ENCODE measurements around the gene SYNPR.

The SYNPR gene

GRCh38 chr3:63538919-63539318 is 260.8 kb downstream of the SYNPR start:
- ChIA-PET CTCF (no interaction called here), POLR2A (ENCODE audit: low non-redundant PET) (no interaction called here)
- TF ChIP-seq CTCF (conservative IDR thresholded peaks at IDR 0.05; ENCODE audit: low read depth), result no peak
- DNase-seq (ENCODE audit: low spot score), result no peak
- no peak overlapping the region for H3K27ac ChIP-seq

GRCh38 chr3:63555767-63556166 is 277.7 kb downstream of the SYNPR start:
- DNase-seq (ENCODE audit: low spot score), result no peak
- no peak overlapping the region for H3K27ac ChIP-seq
- TF ChIP-seq CTCF (conservative IDR thresholded peaks at IDR 0.05; ENCODE audit: low read depth), result no peak
- POLR2A ChIA-PET (ENCODE audit: low non-redundant PET), result no interaction called here
- CTCF ChIA-PET, result no interaction called here

- no peak overlapping the region for H3K27ac ChIP-seq
- POLR2A ChIA-PET (ENCODE audit: low non-redundant PET), result no interaction called here
- DNase-seq (ENCODE audit: low spot score), result no peak
- CTCF ChIA-PET, result no interaction called here
- TF ChIP-seq CTCF (conservative IDR thresholded peaks at IDR 0.05; ENCODE audit: low read depth), result no peak
Measured at GRCh38 chr3:63556401-63556800, 278.3 kb downstream of the SYNPR start.

- CTCF ChIA-PET, result no interaction called here
- no peak for DNase-seq (ENCODE audit: low spot score)
Measured at GRCh38 chr3:63557912-63558311, 279.8 kb downstream of the SYNPR start.

GRCh38 chr3:63559884-63560283 is 281.8 kb downstream of the SYNPR start:
- CTCF ChIA-PET, result no interaction called here
- POLR2A ChIA-PET (ENCODE audit: low non-redundant PET), result no interaction called here
- no peak for DNase-seq (ENCODE audit: low spot score)
- TF ChIP-seq CTCF (conservative IDR thresholded peaks at IDR 0.05; ENCODE audit: low read depth), result no peak
- H3K27ac ChIP-seq, result no peak overlapping the region

More at GRCh38 chr3:63557912-63558311, 279.8 kb downstream of the SYNPR start:
- TF ChIP-seq CTCF (conservative IDR thresholded peaks at IDR 0.05; ENCODE audit: low read depth), result no peak
- POLR2A ChIA-PET (ENCODE audit: low non-redundant PET), result no interaction called here
- H3K27ac ChIP-seq, result no peak overlapping the region

GRCh38 chr3:63561879-63562278 is 283.8 kb downstream of the SYNPR start:
- no peak for DNase-seq (ENCODE audit: low spot score)
- ChIA-PET POLR2A (ENCODE audit: low non-redundant PET) (no interaction called here), CTCF (no interaction called here)
- no peak for TF ChIP-seq CTCF (conservative IDR thresholded peaks at IDR 0.05; ENCODE audit: low read depth)
- no peak overlapping the region for H3K27ac ChIP-seq

GRCh38 chr3:63562323-63562722 is 284.2 kb downstream of the SYNPR start:
- DNase-seq (ENCODE audit: low spot score), result no peak
- CTCF ChIA-PET, result interaction anchor here (0.9 kb wide), 1 partner anchor 100 kb away, joined by 3 read pairs; no protein-coding TSS in a partner anchor
- no peak for TF ChIP-seq CTCF (conservative IDR thresholded peaks at IDR 0.05; ENCODE audit: low read depth)
- no peak overlapping the region for H3K27ac ChIP-seq
- POLR2A ChIA-PET (ENCODE audit: low non-redundant PET), result no interaction called here

Measured in RWPE1 (cell line).